HUES48 (cell line): Measurements from ENCODE around the gene EDEM1.
"Not testable (repeated sequence)": the region's sequence is repeated elsewhere in the genome, so short reads cannot be mapped to it uniquely, and the experiment has no call there.

Experiments used
- H3K27ac ChIP-seq: one replicate; pipeline ENCODE4 v1.7.0; 2013; ENCODE audit warnings: low read depth, low read length, inconsistent platforms
- H3K27me3 ChIP-seq: 2 replicates; pipeline ENCODE4 v1.6.1; 2013; ENCODE audit warnings: mild to moderate bottlenecking, low read length; ENCODE audit not compliant: control insufficient read depth, insufficient read depth
- H3K36me3 ChIP-seq: 2 replicates; pipeline ENCODE4 v1.6.1; 2013; ENCODE audit warnings: low read length; ENCODE audit not compliant: control insufficient read depth, insufficient read depth
- H3K4me1 ChIP-seq: 2 replicates; pipeline ENCODE4 v1.6.1; 2013; ENCODE audit warnings: mild to moderate bottlenecking, low read length; ENCODE audit not compliant: control insufficient read depth, insufficient read depth
- H3K4me3 ChIP-seq: 2 replicates; pipeline ENCODE4 v1.5.1; 2013; ENCODE audit warnings: mild to moderate bottlenecking, low read depth, low read length
- H3K9ac ChIP-seq: 2 replicates; pipeline ENCODE4 v1.6.1; 2013; ENCODE audit warnings: mild to moderate bottlenecking, low read depth, low read length, moderate library complexity
- H3K9me3 ChIP-seq: 2 replicates; pipeline ENCODE4 v1.6.1; 2013; ENCODE audit warnings: low read length; ENCODE audit not compliant: control insufficient read depth, insufficient read depth

EDEM1 gene

GRCh38 chr3:5187156-5187919 is at the start of gene EDEM1:
Gene EDEM1 (plus strand): TSS chr3:5187707. CDS start chr3:5187806, 99 bp downstream.
- peak within 1 kb of the TSS; percentile 78 for H3K9ac ChIP-seq
- H3K36me3 ChIP-seq: no peaks in the 10 kb centered on the region
- peak within 1 kb of the TSS; percentile 93 for H3K4me3 ChIP-seq
- peaks cover 3% of the 10 kb centered on the region for H3K27me3 ChIP-seq
- H3K9me3 ChIP-seq: no peaks in the 10 kb centered on the region
- H3K27ac ChIP-seq: peak within 1 kb of the TSS; percentile 71
- H3K4me1 ChIP-seq: peaks cover 22% of the 10 kb centered on the region; the same call in 1 of the 2 replicates

- Histone ChIP-seq H3K27me3 (no peaks in the 10 kb centered on the region), H3K27ac (no peak overlapping the region), H3K9ac (no peak overlapping the region), H3K4me1 (peaks cover 33% of the 10 kb centered on the region), H3K4me3 (no peak overlapping the region), H3K9me3 (peaks cover 8% of the 10 kb centered on the region), H3K36me3 (0 out of 2 replicates have a peak, but pooled peaks cover 3% of the 10 kb centered on the region)
Observed at GRCh38 chr3:5138214-5138981, 49.1 kb upstream of the EDEM1 start.

DNA sequence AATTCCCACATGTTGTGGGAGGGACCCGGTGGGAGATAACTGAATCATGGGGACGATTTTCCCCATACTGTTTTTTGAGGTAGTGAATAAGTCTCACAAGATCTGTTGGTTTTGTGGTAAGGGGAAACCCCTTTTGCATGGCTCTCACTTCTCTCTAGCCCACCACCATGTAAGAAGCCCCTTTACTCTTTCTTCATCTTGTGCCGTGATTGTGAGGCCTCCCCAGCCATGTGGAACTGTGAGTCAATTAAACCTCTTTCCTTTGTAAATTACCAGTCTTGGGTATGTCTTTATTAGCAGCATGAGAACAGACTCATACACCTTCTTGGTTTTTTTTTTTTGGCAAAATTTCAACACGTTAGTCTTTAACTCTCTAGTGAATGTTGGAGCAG is 47.3 kb upstream of the EDEM1 start:
- Histone ChIP-seq H3K9ac (no peak overlapping the region), H3K36me3 (0 out of 2 replicates have a peak, but pooled peaks cover 3% of the 10 kb centered on the region), H3K4me3 (no peak overlapping the region), H3K4me1 (peaks cover 20% of the 10 kb centered on the region), H3K27ac (no peak overlapping the region), H3K27me3 (no peaks in the 10 kb centered on the region), H3K9me3 (peaks cover 22% of the 10 kb centered on the region)

DNA sequence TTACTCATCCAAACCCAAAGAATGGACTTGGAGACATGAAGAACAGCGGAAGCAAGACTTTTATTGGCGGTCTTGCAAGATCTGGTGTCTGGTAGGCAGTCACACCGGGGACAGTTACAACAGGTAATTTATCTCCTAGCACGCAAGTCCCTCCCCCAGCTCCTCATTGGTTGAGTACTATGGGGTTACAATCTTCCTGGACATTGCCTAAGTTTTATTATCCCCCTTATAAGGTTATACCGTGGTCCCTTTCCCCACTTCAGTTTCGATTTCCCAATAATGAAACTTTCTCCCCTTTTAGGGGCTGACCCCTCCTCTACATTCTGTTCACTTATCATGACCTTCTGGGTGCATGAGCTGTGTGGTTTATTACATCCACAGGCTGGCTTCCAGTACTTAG is 46.7 kb upstream of the EDEM1 start:
- Histone ChIP-seq H3K4me1 (peaks cover 20% of the 10 kb centered on the region), H3K27me3 (no peaks in the 10 kb centered on the region), H3K9ac (no peak overlapping the region), H3K27ac (no peak overlapping the region), H3K4me3 (no peak overlapping the region), H3K9me3 (peaks cover 22% of the 10 kb centered on the region), H3K36me3 (0 out of 2 replicates have a peak, but pooled peaks cover 3% of the 10 kb centered on the region)

DNA sequence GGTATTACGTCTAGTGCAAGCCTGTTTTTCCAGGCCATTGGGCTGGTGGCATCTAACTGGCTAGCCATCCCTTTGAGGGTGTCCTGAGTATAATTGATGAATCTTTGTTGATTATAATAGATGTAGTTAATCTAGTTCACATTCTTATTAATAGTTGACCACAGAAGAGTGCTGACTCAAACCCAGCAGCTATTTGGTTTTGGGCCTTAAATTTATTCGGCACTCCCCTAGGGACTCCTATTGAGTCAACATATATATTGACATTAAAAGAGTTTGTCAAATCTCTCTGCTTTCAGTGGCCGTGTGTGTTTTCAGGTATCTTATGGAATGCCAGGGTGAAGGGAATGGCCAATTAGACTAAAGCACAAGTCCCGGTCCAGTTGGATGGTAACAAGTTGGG is 45.7 kb upstream of the EDEM1 start:
- H3K4me3 ChIP-seq: no peak overlapping the region
- peaks cover 25% of the 10 kb centered on the region for H3K9me3 ChIP-seq
- H3K4me1 ChIP-seq: peaks cover 14% of the 10 kb centered on the region
- no peak overlapping the region for H3K27ac ChIP-seq
- no peaks in the 10 kb centered on the region for H3K27me3 ChIP-seq
- H3K36me3 ChIP-seq: 0 out of 2 replicates have a peak, but pooled peaks cover 3% of the 10 kb centered on the region
- no peak overlapping the region for H3K9ac ChIP-seq

DNA sequence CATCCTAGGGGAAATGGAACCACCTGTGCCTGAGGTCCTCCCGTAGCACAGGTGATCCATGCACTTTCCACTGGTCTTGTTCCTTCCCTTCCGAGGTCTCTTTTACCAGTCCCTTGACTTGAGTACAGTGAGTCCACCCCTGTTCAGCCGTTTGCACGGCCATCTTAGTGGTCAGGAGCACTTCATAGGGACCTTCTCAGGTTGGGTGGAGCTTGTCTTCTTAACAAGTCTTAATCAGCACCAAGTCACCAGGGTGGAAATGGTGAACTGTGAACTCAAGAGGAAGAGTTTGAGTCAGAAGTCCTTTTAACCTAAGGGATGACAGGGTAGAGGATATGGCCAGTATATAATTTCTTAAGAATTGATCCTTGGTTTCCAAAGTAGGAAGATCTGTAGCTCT is 44.0 kb upstream of the EDEM1 start:
- H3K27ac ChIP-seq: no peak overlapping the region
- H3K9me3 ChIP-seq: peaks cover 27% of the 10 kb centered on the region
- H3K36me3 ChIP-seq: 0 out of 2 replicates have a peak, but pooled peaks cover 3% of the 10 kb centered on the region
- no peak overlapping the region for H3K9ac ChIP-seq
- peaks cover 3% of the 10 kb centered on the region; the same call in 1 of the 2 replicates for H3K4me1 ChIP-seq
- H3K27me3 ChIP-seq: no peaks in the 10 kb centered on the region
- no peak overlapping the region for H3K4me3 ChIP-seq

- Histone ChIP-seq H3K27me3 (no peaks in the 10 kb centered on the region), H3K27ac (no peak overlapping the region), H3K9me3 (peaks cover 27% of the 10 kb centered on the region), H3K4me1 (no peaks in the 10 kb centered on the region), H3K4me3 (no peak overlapping the region), H3K36me3 (0 out of 2 replicates have a peak, but pooled peaks cover 3% of the 10 kb centered on the region), H3K9ac (no peak overlapping the region)
Observed at GRCh38 chr3:5144316-5144994, 43.1 kb upstream of the EDEM1 start.

- no peak overlapping the region for H3K9ac ChIP-seq
- 0 out of 2 replicates have a peak, but pooled peaks cover 3% of the 10 kb centered on the region for H3K36me3 ChIP-seq
- no peak overlapping the region for H3K4me3 ChIP-seq
- H3K4me1 ChIP-seq: no peaks in the 10 kb centered on the region
- peaks cover 27% of the 10 kb centered on the region for H3K9me3 ChIP-seq
- no peaks in the 10 kb centered on the region for H3K27me3 ChIP-seq
- H3K27ac ChIP-seq: no peak overlapping the region
Observed at GRCh38 chr3:5145120-5145519, 42.4 kb upstream of the EDEM1 start.

DNA sequence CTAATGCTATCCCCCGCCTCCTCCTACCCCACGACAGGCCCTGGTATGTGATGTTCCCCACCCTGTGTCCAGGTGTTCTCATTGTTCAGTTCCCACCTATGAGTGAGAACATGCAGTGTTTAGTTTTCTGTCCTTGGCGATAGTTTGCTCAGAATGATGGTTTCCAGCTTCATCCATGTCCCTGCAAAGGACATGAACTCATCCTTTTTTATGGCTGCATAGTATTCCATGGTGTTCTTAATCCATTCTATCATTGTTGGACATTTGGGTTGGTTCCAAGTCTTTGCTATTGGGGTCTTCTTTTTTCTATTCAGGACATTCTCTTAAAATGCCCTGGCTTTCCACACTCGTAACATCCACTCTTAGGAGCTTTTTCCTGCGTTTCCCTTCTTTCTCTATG is 40.4 kb upstream of the EDEM1 start:
- H3K27me3 ChIP-seq, H3K4me3 ChIP-seq, H3K36me3 ChIP-seq, H3K27ac ChIP-seq, H3K4me1 ChIP-seq, H3K9ac ChIP-seq: not testable (repeated sequence)
- H3K9me3 ChIP-seq: peaks cover 27% of the 10 kb centered on the region

DNA sequence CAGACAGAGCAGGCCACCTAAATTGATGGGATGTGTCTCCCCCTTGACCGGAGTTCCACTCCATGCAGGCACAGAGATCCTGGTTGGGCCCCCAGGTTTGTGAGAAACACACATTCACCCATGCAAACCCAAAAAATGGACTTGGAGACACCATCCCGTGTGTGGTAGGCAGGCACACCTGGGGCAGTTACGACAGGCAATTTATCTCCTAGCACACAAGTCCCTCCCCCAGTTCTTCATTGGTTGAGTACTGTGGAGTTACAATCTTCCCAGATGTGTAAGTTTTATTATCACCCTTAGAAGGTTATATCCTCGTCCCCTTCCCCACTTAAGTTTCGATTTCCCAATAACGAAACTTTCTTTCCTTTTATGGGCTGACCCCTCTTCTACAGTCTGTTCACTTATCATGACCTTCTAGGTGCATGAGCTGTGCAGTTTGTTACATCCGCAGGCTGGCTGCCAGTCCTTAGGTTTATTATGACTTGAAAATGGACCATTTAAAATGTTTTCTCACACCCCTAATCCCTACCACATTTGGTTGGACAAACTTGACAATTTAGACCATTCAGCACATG is 38.1 kb upstream of the EDEM1 start:
- no peaks in the 10 kb centered on the region for H3K4me1 ChIP-seq
- no peaks in the 10 kb centered on the region for H3K27me3 ChIP-seq
- H3K4me3 ChIP-seq: no peak overlapping the region
- no peak overlapping the region for H3K9ac ChIP-seq
- H3K36me3 ChIP-seq: no peaks in the 10 kb centered on the region
- no peak overlapping the region for H3K27ac ChIP-seq
- H3K9me3 ChIP-seq: peaks cover 9% of the 10 kb centered on the region; the same call in 1 of the 2 replicates
